SU-DHL-6 (cell line): ENCODE data around the gene COL23A1.

Experiments used
- EZH2phosphoT487 ChIP-seq: fragments of 200-600 bp; sonication (generic), shearing (Covaris generic); conservative IDR thresholded peaks from 2 replicates; pipeline ENCODE4 v1.6.1; 2018; ENCODE audit warnings: mild to moderate bottlenecking, antibody characterized with exemption, low read length, moderate library complexity, mixed read lengths
- TF ChIP-seq, protein P1 (sequence below): fragments of 200-600 bp; sonication (generic); IDR thresholded peaks from one replicate; pipeline ENCODE4 v1.5.1; 2017; ENCODE audit warnings: antibody characterized with exemption, mild to moderate bottlenecking, low read length, moderate library complexity; ENCODE audit not compliant: insufficient read depth, poor library complexity, severe bottlenecking

- TF ChIP-seq, protein P1, sequence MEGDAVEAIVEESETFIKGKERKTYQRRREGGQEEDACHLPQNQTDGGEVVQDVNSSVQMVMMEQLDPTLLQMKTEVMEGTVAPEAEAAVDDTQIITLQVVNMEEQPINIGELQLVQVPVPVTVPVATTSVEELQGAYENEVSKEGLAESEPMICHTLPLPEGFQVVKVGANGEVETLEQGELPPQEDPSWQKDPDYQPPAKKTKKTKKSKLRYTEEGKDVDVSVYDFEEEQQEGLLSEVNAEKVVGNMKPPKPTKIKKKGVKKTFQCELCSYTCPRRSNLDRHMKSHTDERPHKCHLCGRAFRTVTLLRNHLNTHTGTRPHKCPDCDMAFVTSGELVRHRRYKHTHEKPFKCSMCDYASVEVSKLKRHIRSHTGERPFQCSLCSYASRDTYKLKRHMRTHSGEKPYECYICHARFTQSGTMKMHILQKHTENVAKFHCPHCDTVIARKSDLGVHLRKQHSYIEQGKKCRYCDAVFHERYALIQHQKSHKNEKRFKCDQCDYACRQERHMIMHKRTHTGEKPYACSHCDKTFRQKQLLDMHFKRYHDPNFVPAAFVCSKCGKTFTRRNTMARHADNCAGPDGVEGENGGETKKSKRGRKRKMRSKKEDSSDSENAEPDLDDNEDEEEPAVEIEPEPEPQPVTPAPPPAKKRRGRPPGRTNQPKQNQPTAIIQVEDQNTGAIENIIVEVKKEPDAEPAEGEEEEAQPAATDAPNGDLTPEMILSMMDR: no peak
- no peak for TF ChIP-seq EZH2phosphoT487
Measured at GRCh38 chr5:178201927-178202235, 388.3 kb downstream of the COL23A1 start.
